Stromal cell of bone marrow (primary cell): Measurements from ENCODE around the gene SLC25A25.
"Not testable (repeated sequence)": the region's sequence is repeated elsewhere in the genome, so short reads cannot be mapped to it uniquely, and the experiment has no call there.

Experiments
- DNase-seq: peaks from one replicate; pipeline ENCODE4 v3.0.0-alpha.2; 2012; ENCODE audit warnings: low read depth

The SLC25A25 gene

GRCh38 chr9:128109050-128109709 lies 41.1 kb downstream of the SLC25A25 start:
- no peak for DNase-seq

- DNase-seq: not testable (repeated sequence)
Observed at GRCh38 chr9:128111726-128112125, 43.7 kb downstream of the SLC25A25 start.

- DNase-seq: no peak
Observed at GRCh38 chr9:128113526-128114325, 45.7 kb downstream of the SLC25A25 start.

- no peak for DNase-seq
Observed at GRCh38 chr9:128114326-128115186, 46.5 kb downstream of the SLC25A25 start.

- no peak for DNase-seq
Observed at GRCh38 chr9:128115187-128116103, 47.4 kb downstream of the SLC25A25 start.

GRCh38 chr9:128116104-128117083 lies 48.4 kb downstream of the SLC25A25 start:
- DNase-seq: no peak

GRCh38 chr9:128117613-128118471 lies 49.8 kb downstream of the SLC25A25 start:
- peak; percentile 62 for DNase-seq

GRCh38 chr9:128118472-128118857 lies 50.4 kb downstream of the SLC25A25 start:
- DNase-seq: no peak

- no peak for DNase-seq
Observed at GRCh38 chr9:128118971-128119665, 51.1 kb downstream of the SLC25A25 start.

GRCh38 chr9:128120061-128120740 lies 52.2 kb downstream of the SLC25A25 start:
- no peak for DNase-seq

GRCh38 chr9:128120741-128121465 lies 52.9 kb downstream of the SLC25A25 start:
- no peak for DNase-seq

- DNase-seq: no peak
Observed at GRCh38 chr9:128121466-128121810, 53.4 kb downstream of the SLC25A25 start.

GRCh38 chr9:128121924-128122808 lies 54.1 kb downstream of the SLC25A25 start:
- DNase-seq: no peak

GRCh38 chr9:128122809-128123175 lies 54.8 kb downstream of the SLC25A25 start:
- DNase-seq: no peak

GRCh38 chr9:128123451-128124080 lies 55.5 kb downstream of the SLC25A25 start:
- no peak for DNase-seq

GRCh38 chr9:128124451-128124850 lies 56.4 kb downstream of the SLC25A25 start:
- no peak for DNase-seq
